NT2/D1 (cell line): Measurements from ENCODE around the gene PIKFYVE.

Experiments
- DNase-seq: peaks from one replicate; pipeline ENCODE4 v3.0.0-alpha.2; 2011; ENCODE audit warnings: low read depth, low spot score
- H3K27me3 ChIP-seq: 2 replicates; pipeline ENCODE4 v1.6.0; 2011; ENCODE audit warnings: mild to moderate bottlenecking; ENCODE audit not compliant: insufficient read length, insufficient read depth
- H3K36me3 ChIP-seq: 2 replicates; pipeline ENCODE4 v1.6.1; 2011; ENCODE audit warnings: mild to moderate bottlenecking, low read length, mixed read lengths; ENCODE audit not compliant: insufficient read depth, insufficient read length
- H3K4me1 ChIP-seq: 2 replicates; pipeline ENCODE4 v1.5.1; 2011; ENCODE audit not compliant: insufficient read depth, insufficient read length
- H3K4me3 ChIP-seq: 2 replicates; pipeline ENCODE4 v1.5.1; 2011; ENCODE audit warnings: low read depth; ENCODE audit not compliant: insufficient read length
- H3K9ac ChIP-seq: 2 replicates; pipeline ENCODE4 v1.6.0; 2011; ENCODE audit warnings: low read depth; ENCODE audit not compliant: insufficient read length
- H3K9me3 ChIP-seq: 2 replicates; pipeline ENCODE4 v1.5.1; 2011; ENCODE audit warnings: mild to moderate bottlenecking, low read length; ENCODE audit not compliant: insufficient read depth
- SUZ12 ChIP-seq: IDR thresholded peaks from 2 replicates; pipeline ENCODE4 v1.6.1; 2011; ENCODE audit not compliant: insufficient read length, insufficient read depth; ENCODE audit errors: extremely low read depth
- YY1 ChIP-seq: IDR thresholded peaks from 2 replicates; pipeline ENCODE4 v1.6.1; 2011; ENCODE audit not compliant: insufficient read length, insufficient read depth
- ZNF274 ChIP-seq: IDR thresholded peaks from 2 replicates; pipeline ENCODE4 v1.6.1; 2011; ENCODE audit warnings: mild to moderate bottlenecking, low read depth, low read length

The PIKFYVE gene

GRCh38 chr2:208306291-208306690 is 40.2 kb downstream of the PIKFYVE start:
- H3K9me3 ChIP-seq: no peaks in the 10 kb centered on the region
- no peak for DNase-seq
- no peak overlapping the region for H3K9ac ChIP-seq
- TF ChIP-seq ZNF274 (no peak), YY1 (no peak), SUZ12 (no peak)
- H3K4me3 ChIP-seq: no peak overlapping the region
- H3K4me1 ChIP-seq: no peaks in the 10 kb centered on the region
- no peaks in the 10 kb centered on the region for H3K27me3 ChIP-seq
- H3K36me3 ChIP-seq: peaks cover 55% of the 10 kb centered on the region

- Histone ChIP-seq H3K36me3 (peaks cover 38% of the 10 kb centered on the region), H3K4me1 (no peaks in the 10 kb centered on the region), H3K27me3 (no peaks in the 10 kb centered on the region), H3K9ac (no peak overlapping the region), H3K9me3 (no peaks in the 10 kb centered on the region), H3K4me3 (no peak overlapping the region)
- TF ChIP-seq ZNF274 (no peak), SUZ12 (no peak), YY1 (no peak)
- no peak for DNase-seq
Observed at GRCh38 chr2:208311321-208311720, 45.3 kb downstream of the PIKFYVE start.

GRCh38 chr2:208311954-208312353 is 45.9 kb downstream of the PIKFYVE start:
- no peak for TF ChIP-seq ZNF274
- no peak for TF ChIP-seq SUZ12
- no peak for TF ChIP-seq YY1
- peaks cover 36% of the 10 kb centered on the region for H3K36me3 ChIP-seq
- no peaks in the 10 kb centered on the region for H3K9me3 ChIP-seq
- no peaks in the 10 kb centered on the region for H3K27me3 ChIP-seq
- no peak overlapping the region for H3K4me3 ChIP-seq
- H3K9ac ChIP-seq: no peak overlapping the region
- no peaks in the 10 kb centered on the region for H3K4me1 ChIP-seq
- DNase-seq: no peak

- H3K4me3 ChIP-seq: no peak overlapping the region
- no peak for DNase-seq
- TF ChIP-seq SUZ12: no peak
- TF ChIP-seq ZNF274: no peak
- no peak for TF ChIP-seq YY1
- H3K27me3 ChIP-seq: no peaks in the 10 kb centered on the region
- H3K9me3 ChIP-seq: no peaks in the 10 kb centered on the region
- H3K36me3 ChIP-seq: peaks cover 48% of the 10 kb centered on the region
- no peak overlapping the region for H3K9ac ChIP-seq
- no peaks in the 10 kb centered on the region for H3K4me1 ChIP-seq
Observed at GRCh38 chr2:208315081-208315788, 49.2 kb downstream of the PIKFYVE start.

GRCh38 chr2:208318127-208318526 is 52.1 kb downstream of the PIKFYVE start:
- Histone ChIP-seq H3K9me3 (no peaks in the 10 kb centered on the region), H3K36me3 (peaks cover 51% of the 10 kb centered on the region), H3K4me3 (no peak overlapping the region), H3K27me3 (no peaks in the 10 kb centered on the region), H3K9ac (no peak overlapping the region), H3K4me1 (no peaks in the 10 kb centered on the region)
- TF ChIP-seq SUZ12 (no peak), ZNF274 (no peak), YY1 (no peak)
- DNase-seq: no peak

GRCh38 chr2:208319391-208319790 is 53.3 kb downstream of the PIKFYVE start:
- H3K4me3 ChIP-seq: no peak overlapping the region
- DNase-seq: no peak
- H3K9ac ChIP-seq: no peak overlapping the region
- no peaks in the 10 kb centered on the region for H3K4me1 ChIP-seq
- H3K36me3 ChIP-seq: peaks cover 51% of the 10 kb centered on the region
- no peaks in the 10 kb centered on the region for H3K9me3 ChIP-seq
- no peaks in the 10 kb centered on the region for H3K27me3 ChIP-seq
- TF ChIP-seq ZNF274: no peak
- no peak for TF ChIP-seq YY1
- no peak for TF ChIP-seq SUZ12

GRCh38 chr2:208320686-208321085 is 54.6 kb downstream of the PIKFYVE start:
- H3K9ac ChIP-seq: no peak overlapping the region
- TF ChIP-seq SUZ12 (no peak), YY1 (no peak), ZNF274 (no peak)
- no peaks in the 10 kb centered on the region for H3K9me3 ChIP-seq
- DNase-seq: no peak
- no peaks in the 10 kb centered on the region for H3K27me3 ChIP-seq
- no peak overlapping the region for H3K4me3 ChIP-seq
- peaks cover 52% of the 10 kb centered on the region for H3K36me3 ChIP-seq
- no peaks in the 10 kb centered on the region for H3K4me1 ChIP-seq

GRCh38 chr2:208326016-208326415 is 60.0 kb downstream of the PIKFYVE start:
- Histone ChIP-seq H3K4me3 (no peak overlapping the region), H3K27me3 (no peaks in the 10 kb centered on the region), H3K4me1 (no peaks in the 10 kb centered on the region), H3K36me3 (peaks cover 75% of the 10 kb centered on the region), H3K9ac (no peak overlapping the region), H3K9me3 (no peaks in the 10 kb centered on the region)
- TF ChIP-seq SUZ12 (no peak), YY1 (no peak), ZNF274 (no peak)
- DNase-seq: no peak
